ENCODE results near the gene USP3.

Gene USP3

DNA sequence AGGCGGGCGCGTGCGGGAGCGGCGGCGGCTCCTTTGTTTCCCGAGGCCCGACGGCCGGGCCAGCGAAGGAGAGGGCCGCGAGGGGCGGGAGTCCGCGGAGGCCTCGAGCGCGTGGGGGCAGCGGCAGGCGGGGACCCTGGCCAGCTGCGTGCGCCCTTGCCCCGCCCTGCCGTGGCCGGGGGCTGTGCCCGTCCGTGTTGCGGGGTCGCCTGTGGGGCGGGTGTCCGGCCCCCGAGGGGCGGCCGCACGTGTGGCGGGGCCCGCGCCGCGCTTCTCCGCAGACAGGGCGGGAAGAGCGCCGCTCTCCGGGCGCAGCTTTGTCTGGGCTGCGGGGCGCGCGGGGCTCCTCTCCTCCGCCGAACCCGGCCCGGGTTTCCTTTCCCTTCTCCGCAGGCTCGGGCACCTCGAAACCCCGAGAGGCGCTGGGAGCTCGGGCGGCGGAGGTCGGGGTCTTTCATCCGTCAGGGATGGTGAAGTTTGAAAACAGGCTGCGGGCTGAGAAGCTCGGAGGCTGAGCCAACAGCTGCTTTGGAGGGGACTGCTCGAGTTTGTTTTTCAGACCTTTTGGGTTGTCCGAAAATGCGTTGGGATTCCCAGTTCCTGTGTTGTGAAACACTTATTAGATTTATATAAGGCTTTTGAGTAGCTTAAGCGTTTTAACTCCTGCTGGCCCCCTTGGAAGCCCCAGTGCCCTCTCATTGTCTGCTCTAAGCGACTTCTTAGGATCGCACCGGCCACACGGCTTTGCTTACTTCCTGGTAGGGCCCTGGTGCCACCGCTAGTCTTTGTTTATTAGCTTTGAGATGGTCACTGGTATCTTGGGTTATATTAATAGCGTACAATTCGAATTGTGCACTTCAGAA is 817 bp downstream of the USP3 start:
- peak in 2 of 3 experiments; percentile 37 to 46 for DNase-seq
- Mint-ChIP-seq H3K9me3 (no peaks in the 10 kb centered on the region), H3K27me3 (no peaks in the 10 kb centered on the region), H3K4me1 (ENCODE audit: low read depth in 2 of 2) (peaks cover 71 to 79% of the 10 kb centered on the region in 2 donors), H3K36me3 (ENCODE audit: insufficient read depth) (peaks cover 21% of the 10 kb centered on the region), H3K4me3 (peak overlapping the region; percentile 92 to 94), H3K27ac (peak overlapping the region; percentile 95 to 100)
- ATAC-seq (replicated peaks), result peak; percentile 4

DNA sequence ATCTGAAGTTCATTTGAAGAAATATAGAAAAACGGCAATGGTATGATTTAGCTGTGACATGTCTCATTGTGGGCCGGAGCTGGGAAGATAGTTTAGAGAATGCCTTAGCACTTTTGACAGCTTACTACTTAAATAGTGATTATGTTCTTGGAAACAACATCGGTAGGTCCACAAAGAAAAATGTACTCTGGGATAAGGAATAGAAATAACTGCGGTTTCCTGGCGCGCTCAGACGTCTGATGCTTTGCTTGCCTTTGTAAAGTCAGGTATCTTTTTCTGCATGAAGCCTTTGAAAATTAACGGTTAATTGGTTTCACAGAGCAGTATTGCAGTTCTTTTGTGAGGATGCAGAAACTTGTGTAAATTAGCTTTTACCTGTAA is 1.4 kb downstream of the USP3 start:
- H3K4me3 Mint-ChIP-seq, result peak overlapping the region; percentile 92 to 94
- DNase-seq, result no peak
- ATAC-seq (replicated peaks), result no peak
- no peaks in the 10 kb centered on the region for H3K27me3 Mint-ChIP-seq
- peaks cover 21% of the 10 kb centered on the region for H3K36me3 Mint-ChIP-seq (ENCODE audit: insufficient read depth)
- H3K27ac Mint-ChIP-seq, result peak overlapping the region; percentile 94 to 95
- H3K9me3 Mint-ChIP-seq, result no peaks in the 10 kb centered on the region
- H3K4me1 Mint-ChIP-seq (ENCODE audit: low read depth in 2 of 2), result peaks cover 72 to 79% of the 10 kb centered on the region in 2 donors

DNA sequence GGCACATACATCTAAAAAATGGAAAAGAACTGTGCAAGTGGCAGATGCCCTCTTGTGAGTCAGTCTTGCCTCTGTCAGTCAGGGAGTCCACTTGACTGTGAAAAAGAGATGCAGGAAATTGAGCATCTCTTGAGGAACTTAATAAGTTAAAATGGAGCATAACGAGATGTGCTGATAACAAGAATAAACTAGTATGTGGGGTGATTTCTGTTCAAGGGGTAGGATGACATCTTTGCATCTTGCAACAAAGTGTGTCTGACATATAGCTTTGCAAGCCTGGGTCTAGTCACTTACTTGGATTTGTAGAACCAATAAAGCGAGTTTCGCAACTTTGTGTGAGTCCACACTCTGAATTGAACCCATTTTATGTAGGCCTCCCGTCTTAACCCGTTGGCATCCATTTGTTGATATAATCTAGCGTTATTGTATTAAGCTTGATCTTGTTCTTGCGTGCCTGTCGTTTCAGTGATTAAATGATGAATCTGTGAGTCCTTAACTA is 2.2 kb downstream of the USP3 start:
- Mint-ChIP-seq H3K27me3 (no peaks in the 10 kb centered on the region), H3K9me3 (no peaks in the 10 kb centered on the region), H3K4me1 (ENCODE audit: low read depth in 2 of 2) (peaks cover 67 to 79% of the 10 kb centered on the region in 2 donors), H3K36me3 (ENCODE audit: insufficient read depth) (peaks cover 21% of the 10 kb centered on the region), H3K4me3 (peak overlapping the region; percentile 92 to 94), H3K27ac (peak overlapping the region; percentile 94 to 95)
- no peak for DNase-seq
- ATAC-seq (replicated peaks), result no peak

DNA sequence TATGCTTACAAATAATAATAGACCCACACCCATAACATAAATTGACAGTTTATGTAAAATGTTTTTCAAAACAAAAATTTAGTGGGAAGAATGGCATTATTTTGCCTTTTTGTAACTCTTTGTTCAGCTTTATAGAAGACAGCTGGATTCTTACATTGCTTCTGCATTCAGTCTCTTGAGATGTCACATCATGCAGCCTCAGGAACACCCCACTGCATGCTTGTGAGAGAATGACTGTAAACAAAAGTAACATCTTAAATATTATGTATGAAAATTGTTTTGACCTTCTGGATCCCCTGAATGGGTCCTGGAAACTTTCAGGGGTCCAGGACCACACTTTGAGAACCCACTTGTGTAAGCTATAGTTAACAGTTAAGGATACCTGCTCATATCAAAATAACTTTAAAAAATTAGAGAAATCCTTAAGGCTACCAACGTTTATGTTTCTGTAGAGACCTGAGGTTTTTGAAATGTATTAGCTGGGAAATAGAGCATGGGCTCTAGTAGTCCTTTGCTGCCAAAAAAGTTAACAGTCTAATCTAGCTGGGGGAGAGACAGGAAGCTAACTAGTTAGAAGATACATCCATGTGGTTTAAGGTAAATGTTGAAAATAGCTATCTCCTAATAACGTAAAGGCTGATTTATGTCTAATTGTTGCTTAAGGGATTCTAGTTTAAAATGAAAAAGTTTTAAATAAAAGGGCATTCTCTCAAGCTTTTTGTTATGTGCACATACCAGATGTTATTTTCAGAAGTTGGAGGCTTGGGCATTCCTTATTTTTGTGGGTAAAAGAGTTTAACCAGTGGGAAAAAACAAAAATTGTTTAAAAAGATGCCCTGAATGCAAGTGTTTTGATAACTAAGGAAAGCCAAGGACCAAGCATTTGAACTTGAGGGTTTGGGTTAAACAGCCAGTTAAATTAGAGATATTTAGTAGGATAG is 3.8 kb downstream of the USP3 start:
- H3K27me3 Mint-ChIP-seq, result no peaks in the 10 kb centered on the region
- H3K4me3 Mint-ChIP-seq, result peak overlapping the region; percentile 58 to 94
- peaks cover 28% of the 10 kb centered on the region for H3K36me3 Mint-ChIP-seq (ENCODE audit: insufficient read depth)
- DNase-seq, result no peak
- no peaks in the 10 kb centered on the region for H3K9me3 Mint-ChIP-seq
- peak overlapping the region; percentile 74 to 95 for H3K27ac Mint-ChIP-seq
- peaks cover 59 to 74% of the 10 kb centered on the region in 2 donors for H3K4me1 Mint-ChIP-seq (ENCODE audit: low read depth in 2 of 2)
- ATAC-seq (replicated peaks), result no peak

DNA sequence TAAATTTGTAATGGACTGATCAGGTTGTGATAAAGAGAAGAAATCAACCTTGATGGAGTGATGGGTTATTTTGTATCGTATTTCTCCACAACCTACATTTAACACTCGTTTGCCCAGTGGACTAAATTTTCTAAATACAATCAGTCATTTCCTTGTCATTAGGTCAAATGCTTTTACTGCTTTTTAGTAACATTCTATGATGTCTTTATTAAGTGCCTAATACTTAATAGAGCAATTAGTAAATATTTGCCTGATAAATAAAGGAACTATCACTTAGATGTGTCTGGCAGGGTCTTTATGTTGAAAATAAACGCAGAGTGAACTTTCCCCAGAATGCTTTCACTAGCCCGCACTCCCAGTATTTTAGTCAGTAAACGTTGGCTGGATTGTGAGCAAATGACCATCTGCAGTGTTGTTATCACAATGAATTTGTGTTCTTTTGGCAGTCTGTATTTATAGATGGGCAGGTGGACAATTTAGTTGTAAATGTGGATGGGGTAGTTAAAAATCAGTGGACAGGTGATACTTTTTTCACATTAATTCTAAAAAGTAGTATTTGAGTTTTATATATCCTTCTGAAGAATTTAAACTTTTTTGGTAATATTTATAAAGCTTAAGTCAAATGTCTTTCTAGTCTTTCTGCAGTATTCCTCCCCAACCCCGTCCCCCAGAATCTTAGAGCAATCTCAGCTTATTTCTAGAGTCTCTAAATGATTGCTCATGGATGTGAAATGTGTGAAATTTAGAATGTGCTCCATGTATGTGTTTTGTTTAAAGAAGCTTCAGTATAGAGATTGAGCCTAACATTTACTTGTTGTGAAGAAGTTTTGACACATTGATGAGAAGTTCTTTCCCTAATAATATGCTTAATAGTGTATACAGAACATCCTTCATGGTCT is 4.9 kb downstream of the USP3 start:
- peaks cover 18% of the 10 kb centered on the region for H3K36me3 Mint-ChIP-seq (ENCODE audit: insufficient read depth)
- DNase-seq (no peak), ATAC-seq (replicated peaks) (no peak)
- H3K27ac Mint-ChIP-seq, result peak overlapping the region in 1 of 2 donors; percentile 95
- H3K27me3 Mint-ChIP-seq, result no peaks in the 10 kb centered on the region
- H3K4me1 Mint-ChIP-seq (ENCODE audit: low read depth in 2 of 2), result peaks cover 55 to 70% of the 10 kb centered on the region in 2 donors
- H3K4me3 Mint-ChIP-seq, result peak overlapping the region; percentile 31 to 69
- H3K9me3 Mint-ChIP-seq, result no peaks in the 10 kb centered on the region

DNA sequence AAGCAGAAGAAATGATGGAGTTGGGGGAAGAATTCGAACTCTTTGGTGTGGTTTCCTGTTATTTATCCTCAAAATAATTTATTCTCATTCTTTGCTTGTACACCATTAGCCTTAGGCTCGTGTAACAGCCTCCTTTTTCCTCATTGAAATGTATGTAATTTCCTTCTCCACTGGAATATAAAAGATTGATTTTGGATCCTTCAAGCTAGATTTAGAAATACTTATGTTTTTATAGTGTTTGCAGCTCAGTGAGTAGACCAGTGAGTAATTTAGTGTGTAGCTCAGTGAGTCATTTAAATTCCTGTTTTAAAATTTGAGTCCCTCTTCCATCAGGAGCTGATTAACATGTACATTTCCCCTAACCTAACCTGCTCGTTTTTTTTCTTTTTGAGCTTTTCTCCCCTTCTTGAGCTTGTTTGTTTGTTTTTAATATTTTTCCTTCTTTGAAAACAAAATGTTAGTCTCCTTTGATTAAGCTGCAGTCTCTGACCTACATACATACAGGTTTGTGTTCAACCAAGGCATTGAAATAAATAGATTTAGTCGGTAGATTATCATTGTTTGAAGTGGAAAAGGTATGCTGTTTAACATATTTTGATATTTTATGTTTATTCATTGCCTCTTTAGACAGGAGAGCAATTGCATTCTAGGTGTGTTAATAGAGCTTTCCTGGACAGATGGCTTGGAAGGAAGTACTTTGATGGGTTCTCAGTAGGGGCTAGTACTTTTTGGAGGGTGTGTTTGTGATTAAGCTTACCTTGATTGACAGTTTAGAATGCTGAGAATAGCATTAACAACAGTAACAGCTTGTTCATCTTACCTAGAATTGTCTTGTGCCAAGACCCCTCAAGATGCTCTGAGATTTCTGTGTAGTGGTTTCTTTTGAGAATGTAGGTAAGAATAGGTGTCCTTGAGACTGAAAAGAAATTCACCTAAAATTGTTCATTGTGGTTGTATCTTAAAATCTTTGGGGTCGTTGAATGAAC is 5.9 kb downstream of the USP3 start:
- H3K9me3 Mint-ChIP-seq, result no peaks in the 10 kb centered on the region
- peak overlapping the region; percentile 31 to 69 for H3K4me3 Mint-ChIP-seq
- H3K4me1 Mint-ChIP-seq (ENCODE audit: low read depth in 2 of 2), result peaks cover 60 to 80% of the 10 kb centered on the region in 2 donors
- H3K36me3 Mint-ChIP-seq (ENCODE audit: insufficient read depth), result peaks cover 17% of the 10 kb centered on the region
- DNase-seq, result no peak
- H3K27me3 Mint-ChIP-seq, result no peaks in the 10 kb centered on the region
- ATAC-seq (replicated peaks), result peak; percentile 14
- peak overlapping the region; percentile 49 to 79 for H3K27ac Mint-ChIP-seq

DNA sequence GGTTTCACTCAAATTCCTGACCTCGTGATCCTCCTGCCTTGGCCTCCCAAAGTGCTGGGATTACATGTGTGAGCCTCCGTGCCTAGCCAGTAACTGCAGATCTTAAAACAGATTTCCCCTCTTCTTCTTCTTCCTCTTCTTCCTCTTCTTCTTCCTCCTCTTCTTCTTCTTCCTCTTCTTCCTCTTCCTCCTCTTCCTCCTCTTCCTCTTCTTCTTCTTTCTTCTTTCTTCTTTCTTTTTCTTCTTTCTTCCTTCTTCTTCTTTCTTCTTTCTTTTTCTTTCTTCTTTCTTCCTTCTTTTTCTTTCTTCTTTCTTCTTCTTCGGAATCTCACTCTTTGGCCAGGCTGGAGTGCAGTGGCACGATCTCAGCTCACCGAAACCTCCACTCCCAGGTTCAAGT is 7.8 kb downstream of the USP3 start:
- DNase-seq (no peak), ATAC-seq (replicated peaks) (no peak)
- peaks cover 9% of the 10 kb centered on the region for H3K36me3 Mint-ChIP-seq (ENCODE audit: insufficient read depth)
- H3K9me3 Mint-ChIP-seq, result no peaks in the 10 kb centered on the region
- H3K27ac Mint-ChIP-seq, result peak overlapping the region; percentile 54 to 81
- H3K4me1 Mint-ChIP-seq (ENCODE audit: low read depth in 2 of 2), result peaks cover 53 to 82% of the 10 kb centered on the region in 2 donors
- peak overlapping the region; percentile 56 to 65 for H3K4me3 Mint-ChIP-seq
- H3K27me3 Mint-ChIP-seq, result no peaks in the 10 kb centered on the region

DNA sequence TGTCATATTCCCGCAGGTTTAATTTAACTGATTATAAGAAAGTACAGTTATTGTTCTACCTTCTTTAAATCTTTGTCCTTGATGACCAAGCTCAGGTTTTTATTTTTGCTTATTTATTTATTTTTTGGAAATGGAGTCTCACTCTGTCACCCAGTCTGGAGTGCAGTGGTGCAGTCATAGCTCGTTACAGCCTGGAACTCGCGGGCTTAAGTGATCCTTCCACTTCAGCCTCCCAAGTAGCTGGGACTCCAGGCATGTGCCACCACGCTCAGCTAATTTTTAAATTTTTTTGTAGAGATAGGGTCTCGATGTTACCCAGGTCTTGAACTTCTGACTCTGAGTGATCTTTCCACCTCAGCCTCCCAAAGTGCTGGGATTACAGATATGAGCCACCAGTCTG is 8.9 kb downstream of the USP3 start:
- Mint-ChIP-seq H3K4me1 (ENCODE audit: low read depth in 2 of 2) (peaks cover 54 to 82% of the 10 kb centered on the region in 2 donors), H3K4me3 (no peak overlapping the region), H3K9me3 (no peaks in the 10 kb centered on the region), H3K27ac (no peak overlapping the region), H3K27me3 (no peaks in the 10 kb centered on the region), H3K36me3 (ENCODE audit: insufficient read depth) (peaks cover 15% of the 10 kb centered on the region)
- ATAC-seq (replicated peaks), result no peak
- no peak for DNase-seq

DNA sequence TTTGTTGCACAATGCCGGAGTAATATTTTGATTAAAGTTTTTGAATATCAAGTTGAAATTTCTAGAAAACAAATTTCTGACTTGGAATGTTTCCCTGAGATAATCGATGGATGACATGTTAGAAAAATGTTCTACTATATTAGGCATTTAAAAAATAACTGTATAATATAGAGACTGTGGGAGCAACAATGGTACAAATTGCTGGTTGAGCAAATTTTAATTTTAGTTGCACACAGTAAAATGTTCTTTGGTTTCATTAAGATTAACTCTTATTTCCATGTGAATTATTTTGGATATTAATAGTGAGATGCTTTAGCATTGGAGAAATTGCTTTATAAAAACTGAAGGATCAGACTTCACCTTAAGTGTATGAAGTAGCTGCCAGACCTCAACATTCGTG is 9.3 kb downstream of the USP3 start:
- no peak overlapping the region for H3K4me3 Mint-ChIP-seq
- H3K27ac Mint-ChIP-seq, result no peak overlapping the region
- H3K4me1 Mint-ChIP-seq (ENCODE audit: low read depth in 2 of 2), result peaks cover 52 to 82% of the 10 kb centered on the region in 2 donors
- no peak for DNase-seq
- no peak for ATAC-seq (replicated peaks)
- H3K27me3 Mint-ChIP-seq, result no peaks in the 10 kb centered on the region
- no peaks in the 10 kb centered on the region for H3K9me3 Mint-ChIP-seq
- H3K36me3 Mint-ChIP-seq (ENCODE audit: insufficient read depth), result peaks cover 18% of the 10 kb centered on the region

DNA sequence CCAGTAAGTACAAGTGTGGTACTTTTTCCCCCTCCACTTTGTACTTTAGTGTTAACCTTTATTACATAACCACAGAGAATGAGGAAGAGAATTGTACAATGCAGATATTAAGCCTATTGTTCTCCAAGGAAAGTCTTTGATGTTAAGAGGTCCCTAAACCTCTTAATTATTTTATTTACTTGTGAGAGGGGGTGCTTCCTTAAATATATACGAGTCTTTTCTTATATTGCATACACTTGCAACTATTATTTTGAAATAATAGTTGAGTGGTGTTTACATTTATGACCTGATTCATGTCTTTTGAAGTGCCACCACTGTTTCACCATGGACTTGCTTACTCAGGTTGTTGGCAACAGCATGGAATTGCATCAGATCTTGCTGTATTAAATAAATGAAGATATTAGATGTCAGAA is 10.1 kb downstream of the USP3 start:
- Mint-ChIP-seq H3K4me1 (ENCODE audit: low read depth in 2 of 2) (peaks cover 51 to 80% of the 10 kb centered on the region in 2 donors), H3K27ac (peak overlapping the region in 1 of 2 donors; percentile 83), H3K4me3 (peak overlapping the region; percentile 9 to 67), H3K9me3 (no peaks in the 10 kb centered on the region), H3K27me3 (no peaks in the 10 kb centered on the region), H3K36me3 (ENCODE audit: insufficient read depth) (peaks cover 19% of the 10 kb centered on the region)
- DNase-seq (no peak), ATAC-seq (replicated peaks) (peak; percentile 26)

DNA sequence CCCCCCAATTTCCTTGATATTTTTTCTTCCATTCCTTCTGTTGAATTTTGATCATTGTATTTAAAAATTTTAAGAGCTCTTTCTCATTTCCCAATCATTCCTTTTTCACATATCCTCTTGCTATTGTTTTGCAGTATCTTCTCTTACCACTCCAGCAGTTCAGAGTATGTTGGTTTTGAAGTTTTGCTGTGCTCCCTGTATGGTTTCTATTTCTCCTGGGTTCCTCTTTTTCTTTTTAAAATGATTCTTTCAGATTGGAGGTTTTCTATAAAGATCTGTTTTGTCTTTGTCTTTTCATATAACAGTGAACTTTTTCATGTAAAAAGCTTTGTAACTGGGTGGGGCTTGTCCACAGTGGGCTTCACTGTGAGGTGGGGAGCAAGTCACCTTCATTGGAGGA is 12.8 kb downstream of the USP3 start:
- Mint-ChIP-seq H3K27ac (peak overlapping the region; percentile 68 to 85), H3K9me3 (no peaks in the 10 kb centered on the region), H3K27me3 (no peaks in the 10 kb centered on the region), H3K4me3 (peak overlapping the region; percentile 25 to 55), H3K36me3 (ENCODE audit: insufficient read depth) (peaks cover 14% of the 10 kb centered on the region), H3K4me1 (ENCODE audit: low read depth in 2 of 2) (peaks cover 52 to 80% of the 10 kb centered on the region in 2 donors)
- DNase-seq (no peak), ATAC-seq (replicated peaks) (no peak)

DNA sequence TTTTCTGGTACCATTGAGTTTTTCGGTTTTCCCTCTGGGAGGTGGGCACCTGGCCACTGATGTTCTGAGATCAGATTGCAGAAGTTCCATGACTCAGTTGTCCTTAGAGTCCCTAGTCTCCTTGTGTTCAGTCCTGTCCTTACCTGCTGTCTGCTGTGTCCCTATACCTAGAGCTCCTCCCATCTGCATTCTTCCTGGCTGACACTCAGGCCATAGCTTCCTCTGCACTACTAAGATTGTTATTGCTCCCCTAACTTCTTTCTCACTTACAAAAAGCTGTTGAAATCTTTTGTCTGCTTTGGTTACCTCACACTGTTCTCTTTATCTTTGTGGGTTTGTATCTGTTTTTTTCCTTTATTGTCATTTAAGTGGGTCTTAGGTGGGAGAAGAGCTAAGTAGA is 13.2 kb downstream of the USP3 start:
- peak; percentile 87 for ATAC-seq (replicated peaks)
- peak in 1 of 3 experiments; percentile 21 for DNase-seq
- Mint-ChIP-seq H3K36me3 (ENCODE audit: insufficient read depth) (peaks cover 10% of the 10 kb centered on the region), H3K9me3 (no peaks in the 10 kb centered on the region), H3K27me3 (no peaks in the 10 kb centered on the region), H3K27ac (peak overlapping the region; percentile 68 to 85), H3K4me3 (peak overlapping the region; percentile 25 to 55), H3K4me1 (ENCODE audit: low read depth in 2 of 2) (peaks cover 50 to 80% of the 10 kb centered on the region in 2 donors)

Data from effector memory CD8-positive, alpha-beta T cell (primary cell).